DMS114 treated with DMSO at 0.1 percent for 48 hours (cell line): ENCODE measurements around the gene CSRNP2.
"Not testable (repeated sequence)": the region's sequence is repeated elsewhere in the genome, so short reads cannot be mapped to it uniquely, and the experiment has no call there.

Experiments
- DNase-seq: peaks from one replicate; lab custom pipeline; 2025; ENCODE audit not compliant: unreplicated experiment; lab: John Stamatoyannopoulos, UW

Gene CSRNP2

DNA sequence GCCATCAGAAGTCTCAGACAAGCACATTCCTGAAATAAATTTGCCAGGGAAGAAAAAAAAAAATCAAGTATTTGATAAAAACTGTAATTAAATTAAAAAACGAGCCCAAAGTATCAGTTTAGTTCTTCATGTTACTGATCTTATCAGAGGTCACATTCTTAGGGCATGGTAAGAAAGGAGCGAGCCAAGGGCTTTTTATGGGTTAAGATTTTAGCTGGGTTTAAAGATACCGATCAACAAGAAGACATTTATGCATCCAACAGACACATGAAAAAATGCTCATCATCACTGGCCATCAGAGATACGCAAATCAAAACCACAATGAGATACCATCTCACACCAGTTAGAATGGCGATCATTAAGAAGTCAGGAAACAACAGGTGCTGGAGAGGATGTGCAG is 5.0 kb downstream of the CSRNP2 start:
- not testable (repeated sequence) for DNase-seq

DNA sequence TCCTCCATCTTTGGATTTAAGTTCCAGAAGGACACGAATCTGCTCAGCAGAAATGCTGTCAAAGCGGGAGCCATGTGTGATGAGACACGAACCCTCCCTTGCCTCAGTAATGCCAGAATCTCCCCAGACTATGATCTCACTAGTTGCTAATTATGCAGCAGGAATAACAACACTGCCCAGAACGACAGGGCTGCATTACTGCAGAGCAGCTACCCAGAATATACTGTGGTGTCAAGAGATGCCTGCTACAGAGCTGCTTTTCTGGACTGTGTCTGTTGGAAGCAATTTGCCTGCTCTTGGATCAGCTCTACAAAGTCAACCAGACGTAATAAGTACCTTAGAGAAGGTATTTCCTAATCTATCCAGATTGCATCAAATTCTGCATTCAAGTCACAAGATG is 5.5 kb downstream of the CSRNP2 start:
- no peak for DNase-seq

DNA sequence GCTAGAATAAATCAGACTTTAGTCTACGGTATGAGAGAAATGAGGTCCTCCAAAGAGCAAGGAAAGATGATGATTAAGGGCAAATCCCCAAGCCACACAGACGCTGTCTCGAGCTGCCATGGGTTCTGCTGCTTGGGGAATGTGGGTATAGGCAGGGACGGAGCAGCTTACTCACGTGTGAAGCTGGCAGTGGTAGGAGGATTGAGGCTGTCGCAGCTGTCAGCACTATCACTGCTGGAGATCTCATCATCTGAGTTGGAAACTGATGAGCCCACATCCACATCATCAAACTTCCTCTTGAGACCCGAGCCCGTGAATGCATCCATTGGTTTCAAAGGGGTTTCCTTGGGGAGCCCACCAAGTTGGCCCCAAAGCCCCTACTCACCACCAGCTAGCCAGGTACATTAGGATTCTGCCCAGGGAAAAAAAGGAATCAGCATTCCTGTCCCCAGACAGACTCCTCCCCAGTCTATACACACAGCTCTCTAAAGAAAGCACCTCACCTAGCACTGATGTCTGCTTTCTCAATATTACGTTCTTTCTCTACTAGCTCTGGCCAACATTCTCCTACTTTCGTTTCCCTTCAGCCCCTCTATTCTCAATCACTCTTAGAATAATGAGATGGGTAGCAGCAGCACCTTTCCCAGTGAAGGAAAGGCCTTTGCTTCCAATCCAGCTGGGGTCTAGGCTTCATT is 7.0 kb downstream of the CSRNP2 start:
- no peak for DNase-seq

DNA sequence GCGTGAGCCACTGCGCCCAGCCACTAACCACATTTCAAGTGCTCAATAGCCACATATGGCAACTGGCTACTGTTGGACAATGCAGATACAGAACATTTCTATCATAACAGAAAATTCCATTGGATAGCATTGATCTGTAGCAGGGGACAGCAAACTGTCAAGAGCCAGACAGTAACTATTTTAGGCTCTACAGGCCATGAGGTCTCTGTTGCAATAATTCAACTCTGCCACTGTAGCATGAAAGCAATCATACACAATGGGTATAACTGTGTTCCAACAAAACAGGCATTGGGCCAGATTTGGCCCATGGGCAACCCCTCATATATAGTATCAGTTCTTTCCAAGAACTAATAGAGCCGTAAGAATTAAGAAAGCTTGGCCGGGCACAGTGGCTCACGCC is 8.0 kb downstream of the CSRNP2 start:
- DNase-seq, result no peak

DNA sequence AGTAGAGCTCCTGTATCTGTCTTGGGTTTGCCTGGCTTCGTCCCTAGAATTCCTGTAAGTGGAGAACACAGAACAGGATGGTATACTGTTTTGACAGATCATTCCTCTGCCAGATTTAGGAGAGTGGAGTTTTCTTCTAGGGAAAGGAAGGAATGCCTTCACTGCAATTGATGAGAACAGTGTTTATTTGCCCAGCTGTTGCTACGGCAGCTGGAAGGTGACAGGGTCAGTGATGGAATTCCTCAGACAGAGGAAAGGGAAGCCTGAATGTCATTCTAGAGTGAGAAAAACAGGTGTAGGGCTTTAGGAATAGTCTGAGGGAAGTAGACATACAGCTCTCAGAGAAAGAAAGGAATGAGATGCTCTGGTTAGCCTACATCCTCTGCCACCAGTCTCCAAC is 11.7 kb downstream of the CSRNP2 start:
- DNase-seq, result no peak

DNA sequence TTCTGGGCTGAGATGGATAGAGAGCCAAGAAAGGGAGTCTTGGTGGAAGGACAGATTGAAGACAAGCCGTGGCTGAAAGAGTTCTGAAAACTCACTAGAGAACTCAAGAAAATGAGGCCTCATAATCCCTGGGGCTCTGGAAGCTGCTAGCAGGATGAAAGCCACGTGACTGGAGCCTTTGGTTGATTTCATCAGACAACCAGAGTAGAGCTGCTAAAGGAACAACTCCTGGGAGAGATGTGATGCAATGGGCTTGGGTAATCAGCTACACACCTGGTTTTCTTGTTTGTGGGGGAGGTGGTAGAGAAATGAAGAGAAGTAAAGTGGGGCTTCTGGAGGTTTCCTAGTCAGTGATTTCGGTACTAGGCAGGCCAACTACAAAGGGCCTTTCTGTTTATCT is 13.4 kb downstream of the CSRNP2 start:
- no peak for DNase-seq

DNA sequence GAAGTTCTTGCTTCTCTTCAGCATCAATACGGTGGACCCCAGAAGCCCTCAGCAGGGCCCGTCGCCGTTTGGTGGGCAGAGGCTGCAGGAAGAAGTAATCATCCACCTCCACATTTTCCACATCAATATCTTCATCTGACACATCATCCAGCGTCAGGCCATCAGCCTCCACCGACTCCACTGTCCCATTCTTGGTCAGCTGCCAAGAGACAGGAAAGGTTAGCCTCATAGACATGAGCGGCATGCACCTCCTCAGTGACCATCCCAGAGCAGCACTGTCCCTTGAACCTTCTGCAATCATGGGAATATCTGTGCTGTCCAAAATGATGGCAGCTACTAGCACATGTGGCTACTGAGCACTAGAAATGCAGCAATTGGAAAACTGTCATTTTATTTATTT is 15.6 kb downstream of the CSRNP2 start:
- DNase-seq, result no peak

DNA sequence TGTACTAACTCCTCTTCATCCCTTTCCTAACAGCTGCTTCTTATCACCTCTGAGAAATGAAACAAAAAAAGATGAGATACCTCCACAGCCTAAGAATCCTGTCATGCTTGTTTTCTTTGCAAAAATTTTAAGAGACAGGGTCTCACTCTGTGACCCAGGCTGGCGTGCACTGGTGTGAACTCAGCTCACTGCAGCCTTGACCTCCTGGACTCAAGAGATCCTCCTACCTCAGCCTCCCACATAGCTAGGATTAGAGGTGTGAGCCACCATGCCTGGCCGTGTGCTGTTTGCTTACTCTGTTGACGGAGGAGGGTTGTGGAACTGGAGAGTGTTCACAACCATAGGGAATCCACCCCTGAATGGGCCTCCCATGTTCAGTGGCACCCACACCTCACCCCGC is 16.2 kb downstream of the CSRNP2 start:
- DNase-seq, result no peak

DNA sequence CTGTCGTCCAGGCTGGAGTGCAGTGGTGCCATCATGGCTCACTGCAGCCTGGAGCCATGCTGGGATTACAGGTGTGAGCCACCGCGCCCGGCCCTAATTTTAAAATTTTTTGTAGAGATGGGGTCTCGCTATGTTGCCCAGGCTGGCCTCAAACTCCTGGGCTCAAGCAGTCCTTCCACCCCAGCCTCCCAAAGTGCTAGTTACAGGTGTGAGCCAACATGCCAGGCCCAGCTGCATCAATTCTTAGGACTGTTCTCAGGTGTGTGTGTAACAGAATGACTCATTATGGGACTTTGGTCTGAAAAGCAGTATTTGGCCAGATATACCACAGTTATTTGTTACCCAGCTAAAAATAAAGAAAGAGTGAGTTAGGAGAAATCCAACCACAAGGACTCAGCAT is 17.9 kb downstream of the CSRNP2 start:
- no peak for DNase-seq

DNA sequence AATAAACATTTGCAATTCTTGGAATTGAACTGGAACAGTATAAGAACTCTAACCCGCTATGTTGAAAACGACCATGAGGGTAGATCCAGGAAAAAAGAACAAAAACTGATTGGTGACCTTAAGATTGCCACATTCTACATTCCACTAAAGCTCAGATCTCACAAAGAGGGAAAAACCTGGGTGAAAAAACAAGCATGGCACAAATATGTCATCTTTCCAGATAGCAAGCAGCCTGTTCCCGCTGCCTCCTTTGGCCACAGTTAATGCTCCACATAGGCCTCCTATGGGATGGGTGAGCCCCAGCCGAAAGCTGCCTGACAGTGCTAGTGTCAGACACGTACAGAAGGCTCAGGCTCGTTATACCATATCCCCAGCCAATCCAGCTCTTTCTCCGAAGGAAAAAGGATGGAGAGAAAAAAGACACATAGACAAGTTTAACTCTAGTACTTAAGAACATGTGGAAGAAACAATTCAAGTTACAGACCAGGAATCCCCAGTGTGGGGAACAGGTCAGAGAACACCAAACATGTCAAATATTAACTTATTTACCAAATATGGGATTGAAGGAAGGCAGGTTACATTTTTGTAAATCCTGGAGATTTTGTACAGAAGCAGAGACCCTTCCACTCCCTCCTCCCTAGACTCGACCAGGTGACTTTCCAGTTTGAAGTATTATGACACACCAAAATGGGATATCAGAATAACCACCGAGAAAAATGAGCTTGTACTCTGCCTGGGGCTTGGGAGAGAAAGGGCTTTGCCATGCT is 20.6 kb downstream of the CSRNP2 start:
- no peak for DNase-seq

DNA sequence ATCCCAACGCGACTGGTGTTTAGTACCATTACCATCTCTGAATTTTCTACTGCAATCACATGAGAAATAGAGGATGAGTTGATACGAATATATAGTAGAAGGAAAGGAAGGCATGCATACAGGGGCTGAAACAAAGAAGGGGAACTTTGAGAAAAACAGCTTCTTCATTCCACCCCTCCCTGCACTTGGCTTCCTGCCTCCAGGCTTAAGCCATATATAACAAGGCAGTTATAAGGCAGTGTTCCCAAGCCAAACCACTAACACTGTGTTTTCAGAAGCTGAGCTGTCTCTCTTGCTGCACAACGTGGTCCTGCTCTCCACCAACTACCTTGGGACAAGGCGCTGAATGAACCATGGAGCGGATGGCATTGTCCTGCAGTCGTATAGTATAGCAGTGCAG is 24.3 kb downstream of the CSRNP2 start:
- DNase-seq, result no peak

DNA sequence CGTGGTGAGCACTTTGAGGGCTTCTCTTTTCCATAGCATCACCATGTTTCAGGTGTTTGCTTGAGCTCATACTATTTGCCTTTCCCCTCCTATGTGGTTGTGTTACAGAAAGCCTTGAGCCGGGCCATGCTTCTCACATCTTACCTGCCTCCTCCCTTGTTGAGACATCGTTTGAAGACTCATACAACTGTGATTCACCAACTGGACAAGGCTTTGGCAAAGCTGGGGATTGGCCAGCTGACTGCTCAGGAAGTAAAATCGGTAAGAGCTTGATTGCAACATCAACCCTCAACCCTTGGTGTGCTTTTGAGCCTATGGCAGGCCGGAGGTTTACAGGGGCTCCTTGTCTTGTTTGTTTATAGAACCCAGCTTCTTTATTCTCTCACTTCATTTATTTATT is 27.2 kb downstream of the CSRNP2 start:
- DNase-seq, result no peak

DNA sequence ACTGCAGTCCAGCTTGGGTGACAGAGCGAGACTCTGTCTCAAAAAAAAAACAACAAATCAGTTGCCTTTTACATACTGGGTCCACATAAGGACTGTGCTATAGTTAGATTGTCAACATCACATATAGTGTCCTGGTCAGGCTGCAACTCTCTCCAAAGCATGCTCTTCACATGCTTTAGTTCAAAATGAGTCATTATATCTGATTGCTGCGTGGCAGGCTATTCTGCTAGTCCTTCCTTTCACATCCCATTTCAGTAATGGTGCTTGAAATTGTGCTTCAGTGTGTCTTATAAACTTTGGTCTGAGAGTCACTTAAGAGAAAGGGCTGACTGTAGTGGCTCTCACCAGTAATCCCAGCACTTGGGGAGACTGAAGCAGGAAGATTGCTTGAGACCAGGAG is 28.3 kb downstream of the CSRNP2 start:
- no peak for DNase-seq

DNA sequence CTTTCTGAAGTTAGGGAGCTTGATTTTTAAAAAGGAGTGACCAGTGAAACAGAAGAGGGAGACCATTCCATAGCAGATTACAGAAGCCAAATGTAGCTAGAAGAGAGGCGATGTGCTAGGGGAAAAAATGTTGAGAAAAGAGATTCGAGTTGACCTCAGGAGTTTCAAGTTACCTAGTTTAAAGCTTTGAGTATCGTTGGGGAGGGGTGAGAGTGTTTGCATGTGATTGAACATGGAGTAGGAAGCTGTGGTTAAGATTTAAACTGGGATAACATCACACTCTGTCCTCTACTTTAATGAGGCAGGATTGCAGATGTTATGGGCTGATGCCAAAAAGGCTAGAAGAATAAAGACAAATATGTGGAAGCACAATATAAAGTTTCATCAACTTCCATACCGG is 31.6 kb downstream of the CSRNP2 start:
- DNase-seq, result no peak

DNA sequence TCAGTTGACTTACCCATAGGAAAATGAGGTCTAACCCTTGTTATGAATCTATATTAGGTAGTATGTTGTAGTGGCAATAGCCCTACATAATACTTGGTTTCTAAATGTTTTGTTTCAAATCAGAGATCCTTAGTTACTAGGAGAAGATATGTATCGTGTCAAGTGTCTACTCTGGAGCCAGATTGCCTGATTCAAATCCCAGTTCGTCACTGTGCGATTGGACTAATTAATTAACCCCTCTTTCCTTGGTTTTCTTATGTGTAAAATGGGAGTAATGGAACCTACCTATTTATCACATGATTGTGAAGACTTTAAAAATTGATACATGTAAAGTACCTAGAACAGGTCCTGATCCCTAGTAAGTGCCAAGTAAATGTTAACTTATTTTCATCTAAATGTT is 33.9 kb downstream of the CSRNP2 start:
- no peak for DNase-seq

DNA sequence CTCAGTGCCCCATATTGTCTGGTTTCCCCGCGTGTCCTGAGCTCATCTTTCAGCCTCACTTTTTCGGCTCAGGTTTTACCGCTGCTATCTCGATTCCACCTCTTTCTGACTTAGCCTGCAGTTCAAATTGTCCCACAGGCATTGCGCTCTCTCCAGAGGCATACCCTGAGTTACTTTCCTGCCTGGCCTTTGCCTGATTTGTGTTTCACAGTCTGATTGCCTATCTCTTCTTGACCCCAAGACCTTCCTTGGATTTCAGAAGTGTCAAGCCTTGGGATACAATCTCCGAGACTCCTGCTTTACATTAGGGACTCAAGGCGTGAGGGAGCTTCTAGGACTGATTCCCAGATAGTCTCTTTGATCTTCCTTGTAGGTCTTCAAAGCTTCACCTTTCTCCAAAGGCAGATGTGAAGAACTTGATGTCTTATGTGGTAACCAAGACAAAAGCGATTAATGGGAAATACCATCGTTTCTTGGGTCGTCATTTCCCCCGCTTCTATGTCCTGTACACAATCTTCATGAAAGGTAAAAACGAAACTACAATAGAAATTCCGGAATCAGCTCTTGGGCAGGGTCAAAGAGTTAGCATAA is 34.6 kb downstream of the CSRNP2 start:
- DNase-seq, result no peak

DNA sequence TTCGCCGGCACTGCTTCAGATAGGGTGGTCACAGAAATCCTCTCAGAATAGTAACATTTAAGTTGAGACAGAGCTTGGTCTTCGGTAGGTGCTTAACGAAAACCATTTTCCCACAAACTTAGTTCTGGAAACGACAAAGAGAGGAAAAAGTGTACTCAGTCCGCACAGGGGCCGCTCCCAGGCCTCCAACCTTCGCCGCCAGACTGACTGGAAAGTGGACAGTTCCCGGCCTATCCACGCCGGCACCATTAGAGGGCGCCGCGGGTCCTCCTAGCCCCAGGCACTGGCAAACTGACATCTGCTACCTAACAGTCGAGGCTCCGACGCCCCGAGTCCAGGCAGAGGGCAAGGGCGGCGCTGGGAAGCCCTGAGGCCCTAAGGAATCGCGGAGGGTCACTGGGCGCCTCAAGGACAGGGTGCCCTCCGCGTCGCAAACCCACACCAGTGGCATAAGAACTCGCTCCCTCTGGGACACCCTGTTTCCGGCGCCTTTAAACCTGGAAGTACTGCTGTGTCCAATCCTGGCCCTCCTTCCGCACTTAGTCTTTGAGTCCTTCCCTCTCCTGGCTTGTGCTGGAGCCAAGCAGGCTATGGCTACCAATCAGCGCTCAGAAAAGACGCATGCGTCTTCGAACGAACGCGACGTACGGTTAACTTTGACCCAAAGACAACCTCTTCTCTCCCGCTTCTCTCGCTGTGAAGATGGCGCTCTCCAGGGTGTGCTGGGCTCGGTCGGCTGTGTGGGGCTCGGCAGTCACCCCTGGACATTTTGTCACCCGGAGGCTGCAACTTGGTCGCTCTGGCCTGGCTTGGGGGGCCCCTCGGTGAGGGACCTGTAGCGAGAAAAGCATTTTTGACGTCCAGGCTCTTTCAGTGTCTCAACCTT is 35.5 kb downstream of the CSRNP2 start, which contains the start of gene LETMD1:
TSS of gene LETMD1 (plus strand) at position 673 of the 886 bp plus-strand sequence. CDS start at position 703, 30 bp downstream.
- DNase-seq, result peak; percentile 99

DNA sequence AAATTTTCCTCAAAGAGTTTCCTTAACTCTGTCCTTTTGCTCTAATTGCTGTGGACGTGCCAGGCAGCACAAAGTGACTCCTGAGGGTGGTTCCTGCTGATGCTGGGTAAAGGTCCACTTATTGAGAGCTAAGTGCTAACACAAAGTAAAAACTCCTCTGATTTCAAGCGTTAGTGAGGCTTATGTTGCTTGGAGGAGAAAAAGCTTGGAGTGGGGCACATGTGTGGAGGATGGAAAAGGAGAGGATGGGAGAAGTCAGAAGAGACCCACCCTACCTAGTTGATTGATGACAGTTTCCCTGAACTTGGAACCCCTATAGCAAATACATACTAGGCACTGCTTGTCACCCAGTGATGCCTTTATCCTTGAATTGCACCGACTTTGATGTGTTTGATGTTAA is 47.1 kb downstream of the CSRNP2 start:
- no peak for DNase-seq

DNA sequence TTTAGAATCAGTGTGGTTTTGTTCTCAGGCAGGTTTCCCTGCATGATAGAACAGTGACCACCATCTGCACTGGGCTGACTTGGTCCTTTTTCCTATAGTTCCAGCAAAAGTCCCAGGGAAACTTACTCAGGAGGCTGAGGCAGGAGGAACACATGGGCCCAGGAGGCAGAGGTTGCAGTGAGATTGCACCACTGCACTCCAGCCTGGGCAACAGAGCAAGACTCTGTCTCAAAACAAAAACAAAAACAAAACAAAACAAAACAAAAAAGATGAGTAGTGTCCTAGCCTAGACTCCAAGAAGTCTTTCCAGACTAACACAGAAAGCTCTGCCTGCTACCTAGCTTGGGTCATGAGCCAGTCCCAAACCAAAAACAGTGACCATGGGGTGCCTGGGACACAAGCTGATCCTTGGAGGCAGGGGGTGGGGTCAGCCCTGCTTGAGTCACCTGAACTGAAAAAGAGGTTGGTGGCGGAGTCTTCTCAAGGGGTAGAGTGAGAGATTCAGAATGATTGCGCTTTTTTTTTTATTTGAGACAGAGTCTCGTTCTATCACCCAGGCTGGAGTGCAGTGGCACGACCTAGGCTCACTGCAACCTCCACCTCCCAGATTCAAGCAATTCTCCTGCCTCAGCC is 49.8 kb downstream of the CSRNP2 start:
- DNase-seq, result no peak

DNA sequence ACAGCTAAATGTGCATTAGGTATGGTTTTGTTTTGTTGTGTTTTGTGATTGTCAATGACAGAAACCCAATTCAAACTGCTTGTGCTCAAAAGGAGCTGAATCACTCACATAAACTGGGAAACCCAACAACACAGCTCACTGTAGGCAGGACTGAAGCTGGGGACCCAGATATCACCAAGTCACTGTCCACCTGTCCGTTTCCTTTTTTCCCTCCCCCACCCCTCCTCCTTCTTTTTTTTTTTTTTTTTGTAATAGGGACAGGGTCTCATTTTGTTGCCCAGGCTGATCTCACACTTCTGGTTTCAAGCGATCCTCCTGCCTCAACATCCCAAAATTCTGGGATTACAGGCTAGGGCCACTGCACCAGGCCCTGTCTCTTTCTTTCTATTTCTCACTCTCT is 50.3 kb downstream of the CSRNP2 start:
- DNase-seq, result no peak

DNA sequence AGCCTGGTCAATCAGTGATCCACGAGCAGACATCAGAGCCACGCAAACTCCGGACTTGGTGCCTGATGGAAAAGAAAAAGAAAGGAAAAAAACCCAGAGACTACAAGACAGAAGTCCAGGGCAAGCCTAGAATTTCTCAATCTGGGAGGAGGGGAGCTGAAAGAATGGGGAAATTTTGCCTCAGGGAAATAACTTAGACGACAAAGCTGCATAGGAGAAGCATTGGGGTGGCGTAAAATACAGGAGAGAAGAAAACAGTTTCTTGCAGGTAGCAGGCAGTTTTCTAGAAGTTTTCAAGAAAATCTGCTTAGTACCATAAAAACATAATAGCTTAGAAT is 54.6 kb downstream of the CSRNP2 start:
- DNase-seq, result no peak
